PC-3 (cell line): ENCODE data around the gene TMEM86B. TPM values are rescaled to one million over a fixed set of nuclear protein-coding genes. Genes with fewer than 3 reads are reported as not detected.

Source experiments
- ATAC-seq: fragments of 200-7000 bp; cut with Tn5 transposase; 2 replicates; pipeline ENCODE4 v1.9.1; 2020; ENCODE audit warnings: mild to moderate bottlenecking, moderate library complexity
- BruUV-seq: library from RNA; stranded (reverse); fragments of 400-500 nt; replicated peaks from 2 replicates; lab custom pipeline; 2021; lab: Mats Ljungman, UMichigan
- CTCF ChIA-PET: fragments of 300-600 bp; sonication (Branson Sonifier 250); formaldehyde crosslinking; loops from one replicate; lab custom pipeline; 2022; ENCODE audit warnings: antibody characterized with exemption; lab: Charles Lee
- POLR2A ChIA-PET: fragments of 300-600 bp; sonication (Branson Sonifier 250); formaldehyde crosslinking; loops from one replicate; lab custom pipeline; 2022; ENCODE audit warnings: antibody characterized with exemption; ENCODE audit not compliant: unreplicated experiment; lab: Charles Lee
- DNase-seq: peaks from one replicate; pipeline ENCODE4 v3.0.0-alpha.2; 2015
- H2AFZ ChIP-seq: fragments of 300-600 bp; sonication (generic); 2 replicates; pipeline ENCODE4 v1.6.0; 2016; ENCODE audit warnings: antibody characterized with exemption, low read length
- H3F3A ChIP-seq: fragments of 300-600 bp; sonication (generic); one replicate; pipeline ENCODE4 v1.6.0; 2017; ENCODE audit warnings: antibody characterized with exemption, low read length, control low read depth, mild to moderate bottlenecking; ENCODE audit not compliant: unreplicated experiment
- H3K27ac ChIP-seq: fragments of 300-600 bp; sonication (generic); 2 replicates; pipeline ENCODE4 v1.5.1; 2016; ENCODE audit warnings: mild to moderate bottlenecking, low read length
- H3K27me3 ChIP-seq: fragments of 300-600 bp; sonication (generic); 2 replicates; pipeline ENCODE4 v1.6.1; 2016; ENCODE audit warnings: low read length, mixed read lengths
- H3K36me3 ChIP-seq: fragments of 300-600 bp; sonication (generic); 2 replicates; pipeline ENCODE4 v1.6.1; 2016; ENCODE audit warnings: low read depth, mixed run types, low read length, mixed read lengths
- H3K4me1 ChIP-seq: fragments of 300-600 bp; sonication (generic); 2 replicates; pipeline ENCODE4 v1.5.1; 2016; ENCODE audit warnings: low read length; ENCODE audit not compliant: insufficient read depth
- H3K4me2 ChIP-seq: fragments of 300-600 bp; sonication (generic); 2 replicates; pipeline ENCODE4 v1.6.0; 2016; ENCODE audit warnings: low read length
- H3K4me3 ChIP-seq: fragments of 300-600 bp; sonication (generic); 2 replicates; pipeline ENCODE4 v1.5.1; 2016; ENCODE audit warnings: mild to moderate bottlenecking, low read length, mixed read lengths
- H3K79me2 ChIP-seq: fragments of 300-600 bp; sonication (generic); 2 replicates; pipeline ENCODE4 v1.6.1; 2017; ENCODE audit warnings: low read length, mixed read lengths
- H3K9ac ChIP-seq: fragments of 300-600 bp; sonication (generic); 2 replicates; pipeline ENCODE4 v1.6.0; 2016; ENCODE audit warnings: mild to moderate bottlenecking, low read length
- H3K9me2 ChIP-seq: fragments of 300-600 bp; sonication (generic); replicated peaks from 2 replicates; pipeline ENCODE4 v1.6.1; 2016; ENCODE audit warnings: mixed run types, low read length, mixed read lengths
- H3K9me3 ChIP-seq: fragments of 300-600 bp; sonication (generic); 2 replicates; pipeline ENCODE4 v1.6.1; 2016; ENCODE audit warnings: low read length, mixed read lengths
- H4K20me1 ChIP-seq: fragments of 300-600 bp; sonication (generic); 2 replicates; pipeline ENCODE4 v1.6.1; 2016; ENCODE audit warnings: low read length, mixed read lengths
- EZH2 ChIP-seq: fragments of 300-600 bp; sonication (generic); IDR thresholded peaks from one replicate; pipeline ENCODE4 v1.6.1; 2017; ENCODE audit warnings: antibody characterized with exemption, mild to moderate bottlenecking, low read length; ENCODE audit not compliant: unreplicated experiment
- EZH2phosphoT487 ChIP-seq: fragments of 300-600 bp; sonication (generic); IDR thresholded peaks from 2 replicates; pipeline ENCODE4 v1.6.1; 2018; ENCODE audit warnings: mild to moderate bottlenecking, antibody characterized with exemption, low read length, borderline replicate concordance
- intact Hi-C: fragments of 100-400 bp; cut with micrococcal nuclease; formaldehyde crosslinking; loops from 2 replicates; pipeline ENCODE4 v1.9.0; 2023
- total RNA-seq: library from RNA; depleted of rRNA; stranded (reverse); fragments of >200 nt; gene quantifications from 2 replicates; pipeline ENCODE4 v1.2.3, GENCODE V29; 2014
- TF ChIP-seq, protein P1 (sequence below): fragments of 300-600 bp; sonication (generic); conservative IDR thresholded peaks from 2 replicates; pipeline ENCODE4 v1.5.1; 2017; ENCODE audit warnings: antibody characterized with exemption, low read depth, mild to moderate bottlenecking, low read length

TMEM86B gene
- total RNA-seq, 1 experiment from 2014 or later = 11.8 TPM

DNA sequence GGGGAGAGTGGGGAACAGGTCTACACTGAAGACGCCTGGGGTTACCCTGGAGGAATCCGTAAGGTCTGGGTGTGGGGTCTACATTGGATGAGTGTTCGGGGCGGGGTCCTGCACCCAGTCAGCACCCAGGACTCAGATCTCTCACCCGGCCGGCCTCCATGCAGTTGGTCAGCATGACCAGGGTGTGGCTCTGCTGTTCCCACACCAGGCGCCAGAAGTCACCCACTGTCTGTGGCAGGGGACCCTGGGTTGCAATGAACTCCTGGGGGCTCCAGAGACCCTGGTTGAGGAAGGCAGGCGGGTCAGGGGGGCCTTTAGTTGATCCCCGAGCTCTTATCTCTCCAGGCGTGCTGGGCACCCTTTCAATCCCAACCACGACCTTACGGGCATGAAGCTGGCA, 42.5 kb downstream of the TMEM86B start:
- Histone ChIP-seq H3F3A (no peaks in the 10 kb centered on the region), H3K4me3 (no peak overlapping the region), H3K4me2 (no peak overlapping the region), H3K9ac (no peak overlapping the region), H3K36me3 (no peaks in the 10 kb centered on the region), H3K79me2 (no peaks in the 10 kb centered on the region), H3K27me3 (peaks cover 8% of the 10 kb centered on the region; the same call in 1 of the 2 replicates), H3K4me1 (peaks cover 12% of the 10 kb centered on the region), H4K20me1 (no peaks in the 10 kb centered on the region), H2AFZ (no peak overlapping the region), H3K27ac (no peak overlapping the region), H3K9me3 (no peaks in the 10 kb centered on the region), H3K9me2 (no peaks in the 10 kb centered on the region)
- intact Hi-C loops = no loop called here
- ATAC-seq (no peak), DNase-seq (no peak)
- ChIA-PET POLR2A (no interaction called here), CTCF (no interaction called here)
- no TSS peak for BruUV-seq
- TF ChIP-seq EZH2 (no peak), EZH2phosphoT487 (no peak)
- TF ChIP-seq, protein P1, sequence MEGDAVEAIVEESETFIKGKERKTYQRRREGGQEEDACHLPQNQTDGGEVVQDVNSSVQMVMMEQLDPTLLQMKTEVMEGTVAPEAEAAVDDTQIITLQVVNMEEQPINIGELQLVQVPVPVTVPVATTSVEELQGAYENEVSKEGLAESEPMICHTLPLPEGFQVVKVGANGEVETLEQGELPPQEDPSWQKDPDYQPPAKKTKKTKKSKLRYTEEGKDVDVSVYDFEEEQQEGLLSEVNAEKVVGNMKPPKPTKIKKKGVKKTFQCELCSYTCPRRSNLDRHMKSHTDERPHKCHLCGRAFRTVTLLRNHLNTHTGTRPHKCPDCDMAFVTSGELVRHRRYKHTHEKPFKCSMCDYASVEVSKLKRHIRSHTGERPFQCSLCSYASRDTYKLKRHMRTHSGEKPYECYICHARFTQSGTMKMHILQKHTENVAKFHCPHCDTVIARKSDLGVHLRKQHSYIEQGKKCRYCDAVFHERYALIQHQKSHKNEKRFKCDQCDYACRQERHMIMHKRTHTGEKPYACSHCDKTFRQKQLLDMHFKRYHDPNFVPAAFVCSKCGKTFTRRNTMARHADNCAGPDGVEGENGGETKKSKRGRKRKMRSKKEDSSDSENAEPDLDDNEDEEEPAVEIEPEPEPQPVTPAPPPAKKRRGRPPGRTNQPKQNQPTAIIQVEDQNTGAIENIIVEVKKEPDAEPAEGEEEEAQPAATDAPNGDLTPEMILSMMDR = no peak

DNA sequence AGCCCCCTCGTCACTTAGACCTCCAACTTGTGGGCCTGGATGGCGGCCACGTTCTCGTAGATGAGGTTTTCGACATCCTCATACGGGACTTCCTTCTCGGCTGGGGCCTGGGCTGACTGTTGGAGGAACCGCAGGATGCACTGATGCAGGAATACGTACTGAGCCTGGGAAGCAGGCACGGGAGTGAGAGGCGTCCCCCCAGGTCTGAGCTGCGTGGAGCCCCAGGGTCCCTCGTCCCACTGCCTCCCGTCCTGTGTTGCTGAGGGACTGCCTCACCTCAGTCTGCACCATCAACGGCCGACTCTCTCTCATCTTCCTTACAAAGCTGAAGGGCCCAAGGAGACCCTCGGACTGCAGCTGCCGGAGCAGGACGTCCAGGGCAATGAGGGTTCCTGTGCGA, 46.8 kb downstream of the TMEM86B start:
- CTCF ChIA-PET = no interaction called here
- TF ChIP-seq, protein P1 = no peak
- no peak for TF ChIP-seq EZH2phosphoT487
- TF ChIP-seq EZH2 = no peak
- no peaks in the 10 kb centered on the region for H4K20me1 ChIP-seq

DNA sequence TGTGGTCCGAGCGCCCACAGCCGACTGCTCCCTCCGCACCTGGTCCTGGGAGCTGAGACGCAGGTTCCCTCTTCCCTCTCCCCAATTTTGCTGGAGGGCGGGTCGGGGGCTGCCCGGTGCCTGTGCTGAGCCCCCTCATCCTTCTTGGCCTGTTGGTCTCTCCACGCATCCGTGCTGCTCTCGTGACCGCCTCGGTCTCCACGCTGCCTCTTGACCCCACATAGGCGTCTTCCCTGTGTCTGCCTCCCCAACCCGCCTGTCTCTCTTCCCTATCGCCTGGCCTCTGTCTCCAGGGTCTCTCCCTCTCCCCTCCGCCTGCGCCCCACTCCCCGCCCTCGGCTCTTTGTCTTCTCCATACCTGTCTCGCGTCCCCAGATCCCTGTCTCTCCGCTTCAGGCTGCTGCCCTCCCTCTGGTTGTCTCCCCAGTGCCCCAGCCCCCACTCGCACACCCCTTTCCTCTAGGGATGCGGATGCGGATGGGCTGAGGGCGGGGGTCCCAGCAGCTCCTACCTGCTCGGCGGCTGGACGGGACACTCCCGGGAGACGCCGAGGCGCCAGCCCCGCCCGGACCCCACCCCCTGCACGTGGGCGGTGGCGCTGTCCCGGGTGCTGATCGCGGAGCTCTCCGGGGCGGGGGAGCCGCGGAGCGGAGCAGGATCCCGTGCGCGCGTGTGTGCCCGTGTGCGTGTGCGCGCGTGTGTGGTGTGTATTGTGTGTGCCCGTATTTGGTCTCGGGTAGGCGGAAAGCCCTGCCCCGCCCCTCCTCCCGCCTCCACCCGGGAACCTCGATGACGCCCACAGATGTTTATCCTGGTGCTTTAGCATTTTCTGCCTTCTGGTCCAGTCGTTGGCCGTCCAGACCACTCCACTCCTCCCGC, 48.7 kb downstream of the TMEM86B start, which contains the start of gene SYT5:
TSS of gene SYT5 (minus strand) at position 684 of the 879 bp plus-strand sequence. CDS start 1,248 bp downstream, outside the sequence.
- Histone ChIP-seq H3K4me1 (peaks cover 9% of the 10 kb centered on the region), H3K27me3 (peaks cover 22% of the 10 kb centered on the region), H2AFZ (0 out of 2 replicates have a peak within 1 kb of the TSS, but pooled peaks have one; percentile 7), H3K27ac (no peak within 1 kb of the TSS), H3K4me3 (no peak within 1 kb of the TSS), H3K36me3 (no peaks in the 10 kb centered on the region), H3F3A (no peaks in the 10 kb centered on the region), H3K4me2 (peak within 1 kb of the TSS; percentile 57), H4K20me1 (no peaks in the 10 kb centered on the region), H3K79me2 (no peaks in the 10 kb centered on the region), H3K9me2 (no peaks in the 10 kb centered on the region), H3K9me3 (no peaks in the 10 kb centered on the region), H3K9ac (no peak within 1 kb of the TSS)
- intact Hi-C loops = no loop called here
- ChIA-PET POLR2A (no interaction called here), CTCF (no interaction called here)
- DNase-seq (peak; percentile 64), ATAC-seq (peak; percentile 69)
- TF ChIP-seq EZH2 (no peak), EZH2phosphoT487 (no peak)
- TF ChIP-seq, protein P1 = no peak
- BruUV-seq = no TSS peak

More for the DNA sequence above, 46.8 kb downstream of the TMEM86B start:
- POLR2A ChIA-PET = interaction anchor here (0.6 kb wide), 1 partner anchor 294 kb away, joined by 3 read pairs; no protein-coding TSS in a partner anchor
- DNase-seq = no peak
- Histone ChIP-seq H3K9ac (no peak overlapping the region), H3K9me3 (no peaks in the 10 kb centered on the region), H3F3A (no peaks in the 10 kb centered on the region), H3K9me2 (no peaks in the 10 kb centered on the region), H3K27me3 (peaks cover 22% of the 10 kb centered on the region), H3K4me2 (no peak overlapping the region), H2AFZ (no peak overlapping the region), H3K4me1 (peaks cover 9% of the 10 kb centered on the region), H3K27ac (no peak overlapping the region), H3K4me3 (no peak overlapping the region), H3K79me2 (no peaks in the 10 kb centered on the region), H3K36me3 (no peaks in the 10 kb centered on the region)
- ATAC-seq = no peak
- BruUV-seq = no TSS peak
- intact Hi-C loops = no loop called here
